ENCODE results near the gene WHRN. TPM values are rescaled to one million over a fixed set of nuclear protein-coding genes. Genes with fewer than 3 reads are reported as not detected.

Gene WHRN
- total RNA-seq, 1 donor from 2014 or later: 3.2 TPM

DNA sequence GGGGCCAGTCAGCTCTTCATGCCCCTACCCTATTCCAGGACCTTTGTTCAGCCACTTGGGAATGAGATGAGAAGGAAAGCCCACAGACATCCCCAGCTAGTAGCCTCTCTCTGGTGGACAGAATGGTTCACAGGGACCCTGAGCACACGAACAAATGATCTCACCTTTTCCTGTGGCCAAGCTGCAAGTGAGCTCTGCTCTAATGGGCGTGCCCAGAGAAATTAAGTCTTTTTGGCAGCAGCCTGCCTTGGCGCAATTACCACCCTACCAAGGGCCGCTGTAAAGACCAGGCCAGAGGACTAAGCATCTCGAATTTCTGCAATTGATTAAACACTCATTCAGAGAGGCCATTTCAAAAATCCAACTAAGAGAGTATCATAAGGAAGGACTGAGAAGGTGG, 56.0 kb downstream of the WHRN start:
- Mint-ChIP-seq H3K27me3 (ENCODE audit: unreplicated experiment) (peaks cover 1% of the 10 kb centered on the region), H3K9me3 (ENCODE audit: unreplicated experiment) (no peaks in the 10 kb centered on the region), H3K36me3 (ENCODE audit: unreplicated experiment) (no peaks in the 10 kb centered on the region), H3K4me1 (ENCODE audit: low read depth, unreplicated experiment) (no peaks in the 10 kb centered on the region), H3K27ac (ENCODE audit: unreplicated experiment) (no peak overlapping the region), H3K4me3 (ENCODE audit: unreplicated experiment) (no peak overlapping the region)
- TF ChIP-seq, protein P1, sequence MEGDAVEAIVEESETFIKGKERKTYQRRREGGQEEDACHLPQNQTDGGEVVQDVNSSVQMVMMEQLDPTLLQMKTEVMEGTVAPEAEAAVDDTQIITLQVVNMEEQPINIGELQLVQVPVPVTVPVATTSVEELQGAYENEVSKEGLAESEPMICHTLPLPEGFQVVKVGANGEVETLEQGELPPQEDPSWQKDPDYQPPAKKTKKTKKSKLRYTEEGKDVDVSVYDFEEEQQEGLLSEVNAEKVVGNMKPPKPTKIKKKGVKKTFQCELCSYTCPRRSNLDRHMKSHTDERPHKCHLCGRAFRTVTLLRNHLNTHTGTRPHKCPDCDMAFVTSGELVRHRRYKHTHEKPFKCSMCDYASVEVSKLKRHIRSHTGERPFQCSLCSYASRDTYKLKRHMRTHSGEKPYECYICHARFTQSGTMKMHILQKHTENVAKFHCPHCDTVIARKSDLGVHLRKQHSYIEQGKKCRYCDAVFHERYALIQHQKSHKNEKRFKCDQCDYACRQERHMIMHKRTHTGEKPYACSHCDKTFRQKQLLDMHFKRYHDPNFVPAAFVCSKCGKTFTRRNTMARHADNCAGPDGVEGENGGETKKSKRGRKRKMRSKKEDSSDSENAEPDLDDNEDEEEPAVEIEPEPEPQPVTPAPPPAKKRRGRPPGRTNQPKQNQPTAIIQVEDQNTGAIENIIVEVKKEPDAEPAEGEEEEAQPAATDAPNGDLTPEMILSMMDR (IDR thresholded peaks at IDR 0.05; ENCODE audit: partially characterized antibody, unreplicated experiment): no peak
- no peak for DNase-seq

DNA sequence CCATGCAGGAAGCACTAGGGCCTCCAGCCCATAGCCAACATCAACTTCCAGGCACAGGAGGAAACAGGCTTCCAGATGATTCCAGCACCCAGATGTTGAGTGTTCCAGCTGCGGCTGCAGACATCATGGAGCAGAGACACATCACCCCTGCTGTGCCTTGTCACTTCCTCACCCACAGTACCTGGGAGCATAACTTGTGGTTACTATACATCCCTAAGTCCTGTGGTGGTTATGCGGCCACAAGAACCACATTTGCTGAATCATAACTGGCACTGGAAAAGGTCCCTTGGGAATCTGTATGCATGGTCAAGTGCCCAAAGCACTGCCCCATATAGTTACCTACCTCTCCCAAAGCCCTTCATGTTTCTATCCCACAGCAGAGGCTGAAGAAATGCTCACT, 56.6 kb downstream of the WHRN start:
- Mint-ChIP-seq H3K4me1 (ENCODE audit: low read depth, unreplicated experiment) (no peaks in the 10 kb centered on the region), H3K4me3 (ENCODE audit: unreplicated experiment) (no peak overlapping the region), H3K9me3 (ENCODE audit: unreplicated experiment) (no peaks in the 10 kb centered on the region), H3K36me3 (ENCODE audit: unreplicated experiment) (no peaks in the 10 kb centered on the region), H3K27me3 (ENCODE audit: unreplicated experiment) (peaks cover 1% of the 10 kb centered on the region), H3K27ac (ENCODE audit: unreplicated experiment) (no peak overlapping the region)
- DNase-seq: no peak
- TF ChIP-seq, protein P1 (IDR thresholded peaks at IDR 0.05; ENCODE audit: partially characterized antibody, unreplicated experiment): no peak

- H3K27ac Mint-ChIP-seq (ENCODE audit: unreplicated experiment): no peak overlapping the region
- H3K9me3 Mint-ChIP-seq (ENCODE audit: unreplicated experiment): no peaks in the 10 kb centered on the region
- no peak overlapping the region for H3K4me3 Mint-ChIP-seq (ENCODE audit: unreplicated experiment)
- no peaks in the 10 kb centered on the region for H3K27me3 Mint-ChIP-seq (ENCODE audit: unreplicated experiment)
- TF ChIP-seq, protein P1 (IDR thresholded peaks at IDR 0.05; ENCODE audit: partially characterized antibody, unreplicated experiment): no peak
- H3K36me3 Mint-ChIP-seq (ENCODE audit: unreplicated experiment): no peaks in the 10 kb centered on the region
- DNase-seq: no peak
- H3K4me1 Mint-ChIP-seq (ENCODE audit: low read depth, unreplicated experiment): no peaks in the 10 kb centered on the region
Observed at GRCh38 chr9:114446672-114447450, 58.4 kb downstream of the WHRN start.

DNA sequence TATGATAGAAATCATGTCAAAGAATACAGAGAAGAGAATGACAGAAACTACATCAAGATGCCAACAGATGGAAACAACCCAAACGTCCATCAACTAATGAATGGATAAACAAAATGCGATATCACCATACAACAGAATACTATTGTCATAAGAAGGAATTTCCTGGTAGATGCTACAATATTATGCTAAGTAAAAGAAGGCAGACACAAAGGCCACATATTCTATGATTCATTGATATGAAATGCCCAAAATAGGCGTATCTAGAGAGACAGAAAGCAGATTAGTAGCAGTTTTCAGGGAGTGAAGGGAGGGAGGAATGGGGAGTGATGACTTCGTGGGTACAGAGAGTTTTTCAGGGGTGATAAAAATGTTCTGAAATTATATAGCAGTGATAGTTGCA, 59.2 kb downstream of the WHRN start:
- H3K9me3 Mint-ChIP-seq (ENCODE audit: unreplicated experiment): no peaks in the 10 kb centered on the region
- H3K27me3 Mint-ChIP-seq (ENCODE audit: unreplicated experiment): no peaks in the 10 kb centered on the region

GRCh38 chr9:114445616-114446015, 59.7 kb downstream of the WHRN start:
- no peak for DNase-seq
- TF ChIP-seq, protein P1 (IDR thresholded peaks at IDR 0.05; ENCODE audit: partially characterized antibody, unreplicated experiment): no peak
- H3K36me3 Mint-ChIP-seq (ENCODE audit: unreplicated experiment): no peaks in the 10 kb centered on the region
- no peak overlapping the region for H3K4me3 Mint-ChIP-seq (ENCODE audit: unreplicated experiment)
- no peaks in the 10 kb centered on the region for H3K9me3 Mint-ChIP-seq (ENCODE audit: unreplicated experiment)
- H3K27me3 Mint-ChIP-seq (ENCODE audit: unreplicated experiment): no peaks in the 10 kb centered on the region
- H3K27ac Mint-ChIP-seq (ENCODE audit: unreplicated experiment): no peak overlapping the region
- no peaks in the 10 kb centered on the region for H3K4me1 Mint-ChIP-seq (ENCODE audit: low read depth, unreplicated experiment)

More for the DNA sequence above, 59.2 kb downstream of the WHRN start:
- no peak for DNase-seq
- Mint-ChIP-seq H3K36me3 (ENCODE audit: unreplicated experiment) (no peaks in the 10 kb centered on the region), H3K4me3 (ENCODE audit: unreplicated experiment) (no peak overlapping the region), H3K4me1 (ENCODE audit: low read depth, unreplicated experiment) (no peaks in the 10 kb centered on the region), H3K27ac (ENCODE audit: unreplicated experiment) (no peak overlapping the region)
- TF ChIP-seq, protein P1 (IDR thresholded peaks at IDR 0.05; ENCODE audit: partially characterized antibody, unreplicated experiment): no peak
